ENCODE data around the gene TNFRSF21. TPM values are rescaled to one million over a fixed set of nuclear protein-coding genes. Genes with fewer than 3 reads are reported as not detected.
"Not testable (repeated sequence)": the region's sequence is repeated elsewhere in the genome, so short reads cannot be mapped to it uniquely, and the experiment has no call there.

The TNFRSF21 gene
- total and polyA plus RNA-seq, 2 of the 8 experiments (the other 6 are each of a cell fraction or from before 2014, with no cell fraction given) = 16.4 to 52.7 TPM

DNA sequence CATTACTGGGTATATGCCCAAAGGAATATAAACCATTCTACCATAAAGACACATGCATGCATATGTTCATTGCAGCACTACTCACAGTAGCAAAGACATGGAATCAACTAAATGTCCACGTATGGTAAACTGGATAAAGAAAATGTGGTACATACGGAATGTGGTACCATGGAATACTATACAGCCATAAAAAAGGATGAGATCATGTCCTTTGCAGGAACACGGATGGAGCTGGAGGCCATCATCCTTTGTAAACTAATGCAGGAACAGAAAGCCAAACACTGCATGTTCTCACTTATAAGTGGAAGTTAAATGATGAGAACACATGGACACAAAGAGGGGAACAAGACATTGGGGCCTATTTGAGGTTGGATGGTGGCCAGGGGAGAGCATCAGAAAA, 81.6 kb downstream of the TNFRSF21 start:
- not testable (repeated sequence) for H4K20me1 ChIP-seq (replicated peaks in 1 of 2; ENCODE audit: control insufficient read depth in 1 of 2, insufficient read depth in 2 of 2, low read length in 2 of 2); DNase-seq (ENCODE audit: low read depth in 1 of 2, low spot score in 2 of 2); H3K4me3 ChIP-seq (ENCODE audit: extremely low read depth in 1 of 4, insufficient read depth in 2 of 4, low read depth in 3 of 4, low read length in 4 of 4); H2BK20ac ChIP-seq (ENCODE audit: low read length); H3K9me3 ChIP-seq (ENCODE audit: insufficient read depth in 2 of 2, low read depth in 1 of 2, low read length in 1 of 2); H3K23me2 ChIP-seq (ENCODE audit: low read depth, low read length); H3K4me1 ChIP-seq (replicated peaks in 1 of 4; ENCODE audit: control insufficient read depth in 3 of 4, insufficient read depth in 4 of 4, low read length in 3 of 4); H2BK120ac ChIP-seq (replicated peaks; ENCODE audit: low read depth, low read length); H4K8ac ChIP-seq (ENCODE audit: extremely low read depth, insufficient read depth, low read length); H3K18ac ChIP-seq (ENCODE audit: extremely low read depth, low read length); H2BK5ac ChIP-seq (ENCODE audit: low read depth, low read length); H3K9ac ChIP-seq (replicated peaks in 1 of 4; ENCODE audit: extremely low read depth in 1 of 4, low read depth in 3 of 4, low read length in 3 of 4); H3K4me2 ChIP-seq (ENCODE audit: insufficient read depth in 1 of 2, low read depth in 2 of 2, low read length in 2 of 2); H3K4ac ChIP-seq (replicated peaks; ENCODE audit: insufficient read length, low read depth, low read length); H2AFZ ChIP-seq (ENCODE audit: low read length); H3K79me2 ChIP-seq (ENCODE audit: control insufficient read depth in 1 of 2, insufficient read depth in 2 of 2, low read length in 2 of 2); H2BK15ac ChIP-seq (ENCODE audit: low read length); H3K79me1 ChIP-seq (ENCODE audit: low read depth, low read length); H4K91ac ChIP-seq (replicated peaks; ENCODE audit: insufficient read length, low read length); H3K14ac ChIP-seq (ENCODE audit: insufficient read length); H3K27ac ChIP-seq (ENCODE audit: low read depth, low read length); H4K5ac ChIP-seq (ENCODE audit: insufficient read length, low read depth, low read length); H2AK5ac ChIP-seq (ENCODE audit: low read depth, low read length); FAIRE-seq; H3K23ac ChIP-seq (ENCODE audit: insufficient read length); H3K27me3 ChIP-seq (replicated peaks in 1 of 4; ENCODE audit: control insufficient read depth in 3 of 4, extremely low read depth in 1 of 4, insufficient read depth in 3 of 4, low read length in 3 of 4); H3K56ac ChIP-seq (replicated peaks; ENCODE audit: insufficient read length, low read depth, low read length); H2BK12ac ChIP-seq (ENCODE audit: low read depth, low read length)
- H3K36me3 ChIP-seq (ENCODE audit: control insufficient read depth in 2 of 4, insufficient read depth in 4 of 4, low read length in 3 of 4) = peaks cover 0 to 17% (median 7%) of the 10 kb centered on the region in 4 experiments; a peak in 4 of 8 replicates
- 85% methylated on average over 3 of the region's 3 CpGs; no CpG with 5 or more reads in 1 of the 2 experiments for WGBS, 2 experiments (ENCODE audit: extremely low coverage in 1 of 2, insufficient coverage in 1 of 2, insufficient read length in 1 of 2, insufficient replicate concordance in 2 of 2, low coverage in 1 of 2, low lambda C conversion rate in 2 of 2, missing lambda C conversion rate in 1 of 2)
- peak; percentile 62; the same call in 1 of the 2 replicates for TF ChIP-seq KDM1A (IDR thresholded peaks at IDR 0.05; ENCODE audit: borderline replicate concordance, low read length)
- ChIA-PET POLR2A (ENCODE audit: partially characterized antibody) (interaction anchor here (2.5 kb wide), 1 partner anchor 129 kb away, joined by 8 read pairs; no protein-coding TSS in a partner anchor), CTCF (ENCODE audit: partially characterized antibody) (interaction anchor here (1.6 kb wide), 1 partner anchor 130 kb away, joined by 6 read pairs; no protein-coding TSS in a partner anchor)

DNA sequence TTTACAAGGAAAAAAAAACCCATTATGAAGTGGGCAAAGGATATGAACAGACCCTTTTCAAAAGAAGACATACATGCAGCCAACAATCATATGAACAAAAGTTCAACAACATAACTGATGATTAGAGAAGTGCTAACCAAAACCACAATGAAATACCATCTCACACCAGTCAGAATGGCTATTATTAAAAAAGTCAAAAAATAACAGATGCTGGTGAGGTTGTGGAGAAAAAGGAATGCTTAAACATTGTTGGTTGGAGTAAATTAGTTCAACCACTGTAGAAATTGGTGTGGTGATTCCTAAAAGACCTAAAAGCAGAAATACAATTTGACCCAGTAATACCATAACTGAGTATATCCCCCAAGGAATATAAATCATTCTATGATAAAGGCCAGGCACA, 86.5 kb downstream of the TNFRSF21 start:
- POLR2A ChIA-PET (ENCODE audit: partially characterized antibody) = not testable (repeated sequence)

More for the DNA sequence above, 86.5 kb downstream of the TNFRSF21 start:
- H3K79me2 ChIP-seq (ENCODE audit: control insufficient read depth in 1 of 2, insufficient read depth in 2 of 2, low read length in 2 of 2); H3K18ac ChIP-seq (ENCODE audit: extremely low read depth, low read length); FAIRE-seq; H4K20me1 ChIP-seq (replicated peaks in 1 of 2; ENCODE audit: control insufficient read depth in 1 of 2, insufficient read depth in 2 of 2, low read length in 2 of 2); H3K79me1 ChIP-seq (ENCODE audit: low read depth, low read length); H2BK12ac ChIP-seq (ENCODE audit: low read depth, low read length); H4K91ac ChIP-seq (replicated peaks; ENCODE audit: insufficient read length, low read length); H3K4me3 ChIP-seq (ENCODE audit: extremely low read depth in 1 of 4, insufficient read depth in 2 of 4, low read depth in 3 of 4, low read length in 4 of 4); H3K27ac ChIP-seq (ENCODE audit: low read depth, low read length); H3K4me2 ChIP-seq (ENCODE audit: insufficient read depth in 1 of 2, low read depth in 2 of 2, low read length in 2 of 2); H2BK120ac ChIP-seq (replicated peaks; ENCODE audit: low read depth, low read length); H3K4ac ChIP-seq (replicated peaks; ENCODE audit: insufficient read length, low read depth, low read length); H3K23ac ChIP-seq (ENCODE audit: insufficient read length); H2AFZ ChIP-seq (ENCODE audit: low read length); H2BK15ac ChIP-seq (ENCODE audit: low read length); H3K23me2 ChIP-seq (ENCODE audit: low read depth, low read length); H4K5ac ChIP-seq (ENCODE audit: insufficient read length, low read depth, low read length); H3K36me3 ChIP-seq (ENCODE audit: control insufficient read depth in 2 of 4, insufficient read depth in 4 of 4, low read length in 3 of 4); CTCF ChIA-PET (ENCODE audit: partially characterized antibody); H3K9ac ChIP-seq (replicated peaks in 1 of 4; ENCODE audit: extremely low read depth in 1 of 4, low read depth in 3 of 4, low read length in 3 of 4); H4K8ac ChIP-seq (ENCODE audit: extremely low read depth, insufficient read depth, low read length); H2BK20ac ChIP-seq (ENCODE audit: low read length); H3K14ac ChIP-seq (ENCODE audit: insufficient read length); H3K9me3 ChIP-seq (ENCODE audit: insufficient read depth in 2 of 2, low read depth in 1 of 2, low read length in 1 of 2); H2AK5ac ChIP-seq (ENCODE audit: low read depth, low read length); DNase-seq (ENCODE audit: low read depth in 1 of 2, low spot score in 2 of 2); H3K4me1 ChIP-seq (replicated peaks in 1 of 4; ENCODE audit: control insufficient read depth in 3 of 4, insufficient read depth in 4 of 4, low read length in 3 of 4); H3K27me3 ChIP-seq (replicated peaks in 1 of 4; ENCODE audit: control insufficient read depth in 3 of 4, extremely low read depth in 1 of 4, insufficient read depth in 3 of 4, low read length in 3 of 4); H3K56ac ChIP-seq (replicated peaks; ENCODE audit: insufficient read length, low read depth, low read length); H2BK5ac ChIP-seq (ENCODE audit: low read depth, low read length): not testable (repeated sequence)
